ENCODE results near the gene GUCA1C.

- TF ChIP-seq CTCF (IDR thresholded peaks at IDR 0.05; ENCODE audit: extremely low read depth in 1 of 2, insufficient read depth in 1 of 2, low read depth in 1 of 2, low read length in 2 of 2) (no peak), EZH2 (IDR thresholded peaks at IDR 0.05; ENCODE audit: borderline replicate concordance, low read depth, low read length, severe bottlenecking) (no peak), POLR2A (IDR thresholded peaks at IDR 0.05; ENCODE audit: low read depth, low read length) (no peak), POLR2AphosphoS5 (IDR thresholded peaks at IDR 0.05; ENCODE audit: insufficient read depth, low read depth, low read length) (no peak), GATA2 (IDR thresholded peaks at IDR 0.05; ENCODE audit: insufficient read depth, insufficient read length, low read depth, low read length) (no peak), MAX (IDR thresholded peaks at IDR 0.05; ENCODE audit: insufficient read depth, insufficient read length) (no peak), MYC (IDR thresholded peaks at IDR 0.05; ENCODE audit: low read depth, low read length) (no peak), JUN (IDR thresholded peaks at IDR 0.05; ENCODE audit: borderline replicate concordance, insufficient read depth, insufficient read length, low read depth) (no peak)
Observed at GRCh38 chr3:108940568-108941263, 13.0 kb downstream of the GUCA1C start.
